Nasal cavity respiratory epithelium epithelial cell of viscerocranial mucosa (primary cell): ENCODE data around the gene OR52N1. TPM values are rescaled to one million over a fixed set of nuclear protein-coding genes. Genes with fewer than 3 reads are reported as not detected.

Experiments
- total RNA-seq: library from RNA; depleted of rRNA; stranded (reverse); fragments of >200 nt; gene quantifications from 2 replicates; pipeline ENCODE4 v1.2.3, GENCODE V29; 2014

OR52N1 gene
- total RNA-seq: not detected in 2 replicates

GRCh38 chr11:5791165-5791564 lies at the start of gene OR52N1:
Gene OR52N1 (minus strand): TSS chr11:5791265. CDS start chr11:5788816, 2,449 bp downstream.

GRCh38 chr11:5808500-5809121 lies 17.5 kb upstream of the OR52N1 start, which contains the start of gene OR52N2:
Gene OR52N2 (plus strand): TSS chr11:5808924. CDS start chr11:5820336, 11,412 bp downstream.

GRCh38 chr11:5783255-5783654 lies 7.8 kb downstream of the OR52N1 start, which contains the start of gene OR52N5:
Gene OR52N5 (minus strand): TSS chr11:5783355. CDS start chr11:5778634, 4,721 bp downstream.

GRCh38 chr11:5753943-5754342 lies 37.1 kb downstream of the OR52N1 start, which contains the start of gene OR52N4:
Gene OR52N4 (plus strand): TSS chr11:5754243. CDS start chr11:5754741, 498 bp downstream.

Other genes with a start within 250 kb of the OR52N1 start
- gene OR52H1, start 242.7 kb downstream of the OR52N1 start, total RNA-seq: 0.36 TPM in 1 of 2 replicates, not detected in the other
- gene OR52B6, start 210.4 kb downstream of the OR52N1 start, total RNA-seq: not detected in 2 replicates
- 1.0 and 6.8 TPM in 2 replicates for gene TRIM6, start 194.6 kb downstream of the OR52N1 start, total RNA-seq
- gene TRIM34, start 166.3 kb downstream of the OR52N1 start, total RNA-seq: 3.8 and 6.2 TPM in 2 replicates
- gene TRIM5, start 106.2 kb downstream of the OR52N1 start, total RNA-seq: 31.1 and 36.0 TPM in 2 replicates
- 20.8 and 72.0 TPM in 2 replicates for gene TRIM22, start 101.5 kb downstream of the OR52N1 start, total RNA-seq
- gene OR56B1, start 54.8 kb downstream of the OR52N1 start, total RNA-seq: not detected in 2 replicates
- gene OR52N4, start 37.0 kb downstream of the OR52N1 start, total RNA-seq: not detected in 2 replicates
- gene OR52N5, start 7.9 kb downstream of the OR52N1 start, total RNA-seq: not detected in 2 replicates
- gene OR52N2, start 17.7 kb upstream of the OR52N1 start, total RNA-seq: not detected in 2 replicates
- gene OR52E6, start 50.6 kb upstream of the OR52N1 start, total RNA-seq: not detected in 2 replicates
- not detected in 2 replicates for gene OR52E8, start 66.4 kb upstream of the OR52N1 start, total RNA-seq
- gene OR52E4, start 89.4 kb upstream of the OR52N1 start, total RNA-seq: not detected in 2 replicates
- not detected in 2 replicates for gene OR52E5, start 101.9 kb upstream of the OR52N1 start, total RNA-seq
- not detected in 2 replicates for gene OR56A3, start 151.0 kb upstream of the OR52N1 start, total RNA-seq
- gene OR56A5, start 177.2 kb upstream of the OR52N1 start, total RNA-seq: not detected in 2 replicates
- gene OR52L1, start 195.7 kb upstream of the OR52N1 start, total RNA-seq: not detected in 2 replicates
- not detected in 2 replicates for gene OR56A4, start 215.7 kb upstream of the OR52N1 start, total RNA-seq
- gene OR56A1, start 239.5 kb upstream of the OR52N1 start, total RNA-seq: not detected in 2 replicates